ENCODE measurements around the gene ABHD6. TPM values are rescaled to one million over a fixed set of nuclear protein-coding genes. Genes with fewer than 3 reads are reported as not detected.

Gene ABHD6

DNA sequence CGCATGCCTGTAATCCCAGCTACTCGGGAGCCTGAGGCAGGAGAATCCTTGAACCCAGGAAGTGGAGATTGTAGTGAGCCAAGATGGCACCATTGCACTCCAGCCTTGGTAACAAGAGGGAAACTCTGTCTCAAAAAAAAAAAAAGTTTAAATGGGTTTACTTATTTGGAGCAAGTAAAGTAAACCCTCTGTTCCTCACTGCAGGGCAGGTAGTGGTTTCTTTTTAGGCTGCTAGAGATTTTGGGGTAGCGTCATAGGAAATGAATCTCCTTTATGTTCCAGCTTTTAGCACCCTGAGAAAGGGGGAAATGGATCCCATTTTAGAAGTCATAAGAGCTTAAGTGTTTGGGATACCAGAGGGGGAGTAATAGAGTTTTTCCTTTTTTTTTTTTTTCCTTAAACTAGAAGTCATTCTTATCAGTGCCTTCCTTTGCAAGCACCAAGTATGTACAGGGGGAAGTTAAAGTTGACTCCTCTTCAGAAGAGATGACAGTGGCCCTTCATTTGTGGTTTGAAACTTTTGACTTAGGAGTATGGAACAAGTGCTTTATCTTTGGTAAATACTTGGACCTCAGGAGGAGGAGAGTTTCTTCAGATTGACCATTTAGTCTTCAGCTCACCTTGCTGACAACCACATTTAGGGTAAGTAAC, 103.1 kb downstream of the ABHD6 start:
- Histone ChIP-seq H3K4me1 (ENCODE audit: control insufficient read depth in 2 of 2, insufficient read depth in 1 of 2, low read depth in 1 of 2, low read length in 2 of 2) (no peaks in the 10 kb centered on the region), H2BK120ac (ENCODE audit: low read depth, low read length) (no peak overlapping the region), H3K23ac (ENCODE audit: low read depth, low read length, poor library complexity) (no peak overlapping the region), H3K4me3 (ENCODE audit: low read length in 2 of 2) (no peak overlapping the region), H2BK12ac (ENCODE audit: low read length) (no peak overlapping the region), H3K79me1 (ENCODE audit: low read depth, low read length) (no peaks in the 10 kb centered on the region), H3K27me3 (ENCODE audit: control insufficient read depth in 3 of 3, insufficient read depth in 3 of 3, low read depth in 1 of 3, low read length in 3 of 3) (no peaks in the 10 kb centered on the region), H2BK15ac (ENCODE audit: low read length) (no peak overlapping the region), H3K18ac (ENCODE audit: low read length) (no peak overlapping the region), H2AK5ac (ENCODE audit: low read depth, low read length) (no peak overlapping the region), H3K27ac (replicated peaks; ENCODE audit: low read length) (no peak overlapping the region), H3K9ac (ENCODE audit: low read depth, low read length, poor library complexity) (no peak overlapping the region), H2BK5ac (ENCODE audit: low read length) (no peak overlapping the region), H2AFZ (ENCODE audit: low read length) (no peak overlapping the region), H3K36me3 (replicated peaks in 1 of 2; ENCODE audit: control insufficient read depth in 2 of 2, insufficient read depth in 2 of 2, low read length in 2 of 2) (no peaks in the 10 kb centered on the region), H3K14ac (ENCODE audit: low read length) (no peak overlapping the region), H4K8ac (ENCODE audit: low read depth, low read length) (no peak overlapping the region), H3K4me2 (ENCODE audit: insufficient read depth, low read length, poor library complexity, severe bottlenecking) (no peak overlapping the region), H4K91ac (ENCODE audit: low read depth, low read length, poor library complexity) (no peak overlapping the region), H3K9me3 (replicated peaks in 1 of 2; ENCODE audit: control insufficient read depth in 2 of 2, insufficient read depth in 1 of 2, low read depth in 1 of 2, low read length in 2 of 2) (no peaks in the 10 kb centered on the region), H3K4ac (ENCODE audit: low read length) (no peak overlapping the region)
- no CpG with 5 or more reads among the region's 3 CpGs for whole genome bisulfite sequencing, 2 donors (ENCODE audit: extremely low coverage in 2 of 2, insufficient read length in 2 of 2, insufficient replicate concordance in 1 of 2)
- DNase-seq (ENCODE audit: low spot score) = no peak

DNA sequence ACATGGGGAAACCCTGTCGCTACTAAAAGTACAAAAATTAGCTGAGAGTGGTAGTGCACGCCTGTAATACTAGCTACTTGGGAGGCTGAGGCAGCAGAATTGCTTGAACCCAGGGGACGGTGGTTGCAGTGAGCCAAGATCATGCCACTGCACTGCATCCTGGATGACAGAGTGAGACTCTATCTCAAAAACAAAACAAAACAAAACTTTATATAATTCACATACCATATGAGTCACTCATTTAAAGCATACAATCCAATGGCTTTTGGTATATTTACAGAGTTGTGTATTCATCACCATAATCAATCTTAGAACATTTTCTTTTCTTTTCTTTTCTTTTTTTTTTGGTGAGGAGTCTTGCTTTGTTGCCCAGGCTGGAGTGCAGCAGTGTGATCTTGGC, 103.8 kb downstream of the ABHD6 start:
- no peak overlapping the region for H3K9ac ChIP-seq (ENCODE audit: low read depth, low read length, poor library complexity)
- no peak overlapping the region for H2BK120ac ChIP-seq (ENCODE audit: low read depth, low read length)
- no peak overlapping the region for H3K4ac ChIP-seq (ENCODE audit: low read length)
- no peak overlapping the region for H2AK5ac ChIP-seq (ENCODE audit: low read depth, low read length)
- DNase-seq (ENCODE audit: low spot score) = no peak
- no peak overlapping the region for H3K4me2 ChIP-seq (ENCODE audit: insufficient read depth, low read length, poor library complexity, severe bottlenecking)
- no peaks in the 10 kb centered on the region for H3K27me3 ChIP-seq (ENCODE audit: control insufficient read depth in 3 of 3, insufficient read depth in 3 of 3, low read depth in 1 of 3, low read length in 3 of 3)
- no peak overlapping the region for H3K27ac ChIP-seq (replicated peaks; ENCODE audit: low read length)
- no CpG with 5 or more reads among the region's 3 CpGs for WGBS, 2 donors (ENCODE audit: extremely low coverage in 2 of 2, insufficient read length in 2 of 2, insufficient replicate concordance in 1 of 2)
- H4K8ac ChIP-seq (ENCODE audit: low read depth, low read length) = no peak overlapping the region
- no peaks in the 10 kb centered on the region for H3K79me1 ChIP-seq (ENCODE audit: low read depth, low read length)
- H3K36me3 ChIP-seq (replicated peaks in 1 of 2; ENCODE audit: control insufficient read depth in 2 of 2, insufficient read depth in 2 of 2, low read length in 2 of 2) = no peaks in the 10 kb centered on the region
- no peak overlapping the region for H3K14ac ChIP-seq (ENCODE audit: low read length)
- H2AFZ ChIP-seq (ENCODE audit: low read length) = no peak overlapping the region
- no peak overlapping the region for H2BK5ac ChIP-seq (ENCODE audit: low read length)
- H3K4me1 ChIP-seq (ENCODE audit: control insufficient read depth in 2 of 2, insufficient read depth in 1 of 2, low read depth in 1 of 2, low read length in 2 of 2) = no peaks in the 10 kb centered on the region
- no peak overlapping the region for H3K23ac ChIP-seq (ENCODE audit: low read depth, low read length, poor library complexity)
- H2BK15ac ChIP-seq (ENCODE audit: low read length) = no peak overlapping the region
- no peak overlapping the region for H2BK12ac ChIP-seq (ENCODE audit: low read length)
- H3K9me3 ChIP-seq (replicated peaks in 1 of 2; ENCODE audit: control insufficient read depth in 2 of 2, insufficient read depth in 1 of 2, low read depth in 1 of 2, low read length in 2 of 2) = no peaks in the 10 kb centered on the region
- H3K4me3 ChIP-seq (ENCODE audit: low read length in 2 of 2) = no peak overlapping the region
- H3K18ac ChIP-seq (ENCODE audit: low read length) = no peak overlapping the region
- no peak overlapping the region for H4K91ac ChIP-seq (ENCODE audit: low read depth, low read length, poor library complexity)

DNA sequence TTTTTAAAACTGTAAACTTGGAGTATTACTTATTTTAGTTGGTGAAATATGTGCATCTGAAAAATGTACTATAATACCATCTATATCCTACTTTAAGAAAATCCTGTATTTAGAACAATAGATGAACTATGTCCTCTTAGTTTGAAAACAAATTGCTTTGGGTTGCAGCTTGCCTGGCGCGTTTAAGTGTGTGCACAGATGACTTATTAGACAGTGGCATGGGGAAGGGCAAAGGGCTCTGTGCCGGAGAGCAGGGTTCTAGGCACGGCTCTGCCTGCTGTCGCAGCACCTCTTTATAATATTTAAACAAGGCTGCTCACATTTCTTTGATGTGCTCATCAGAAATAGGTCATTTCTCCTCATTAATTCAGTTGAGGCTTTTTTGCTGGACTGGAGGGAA, 105.1 kb downstream of the ABHD6 start:
- Histone ChIP-seq H2BK12ac (ENCODE audit: low read length) (no peak overlapping the region), H3K23ac (ENCODE audit: low read depth, low read length, poor library complexity) (no peak overlapping the region), H3K4ac (ENCODE audit: low read length) (no peak overlapping the region), H3K9ac (ENCODE audit: low read depth, low read length, poor library complexity) (no peak overlapping the region), H3K4me3 (ENCODE audit: low read length in 2 of 2) (no peak overlapping the region), H3K79me1 (ENCODE audit: low read depth, low read length) (no peaks in the 10 kb centered on the region), H2BK15ac (ENCODE audit: low read length) (no peak overlapping the region), H3K27ac (replicated peaks; ENCODE audit: low read length) (no peak overlapping the region), H2BK120ac (ENCODE audit: low read depth, low read length) (no peak overlapping the region), H3K18ac (ENCODE audit: low read length) (no peak overlapping the region), H4K91ac (ENCODE audit: low read depth, low read length, poor library complexity) (no peak overlapping the region), H3K36me3 (replicated peaks in 1 of 2; ENCODE audit: control insufficient read depth in 2 of 2, insufficient read depth in 2 of 2, low read length in 2 of 2) (no peaks in the 10 kb centered on the region), H3K4me2 (ENCODE audit: insufficient read depth, low read length, poor library complexity, severe bottlenecking) (no peak overlapping the region), H3K14ac (ENCODE audit: low read length) (no peak overlapping the region), H4K8ac (ENCODE audit: low read depth, low read length) (no peak overlapping the region), H2BK5ac (ENCODE audit: low read length) (no peak overlapping the region), H2AK5ac (ENCODE audit: low read depth, low read length) (no peak overlapping the region), H3K27me3 (ENCODE audit: control insufficient read depth in 3 of 3, insufficient read depth in 3 of 3, low read depth in 1 of 3, low read length in 3 of 3) (no peaks in the 10 kb centered on the region), H3K4me1 (ENCODE audit: control insufficient read depth in 2 of 2, insufficient read depth in 1 of 2, low read depth in 1 of 2, low read length in 2 of 2) (no peaks in the 10 kb centered on the region), H3K9me3 (replicated peaks in 1 of 2; ENCODE audit: control insufficient read depth in 2 of 2, insufficient read depth in 1 of 2, low read depth in 1 of 2, low read length in 2 of 2) (no peaks in the 10 kb centered on the region), H2AFZ (ENCODE audit: low read length) (no peak overlapping the region)
- WGBS, 2 donors (ENCODE audit: extremely low coverage in 2 of 2, insufficient read length in 2 of 2, insufficient replicate concordance in 1 of 2) = no CpG with 5 or more reads among the region's 5 CpGs
- no peak for DNase-seq (ENCODE audit: low spot score)

Small RNAs within 50 kb of the gene (small RNA-seq; reads per million reads assigned to genes)
- gene AC098479.1 (ENCODE audit: insufficient read depth) = not detected
